ENCODE results near the gene SEMA3E.

Gene SEMA3E

GRCh38 chr7:83337050-83337449, 311.9 kb downstream of the SEMA3E start:
- DNase-seq: no peak

- no peak for DNase-seq
Observed at GRCh38 chr7:83326223-83326622, 322.7 kb downstream of the SEMA3E start.

- DNase-seq: no peak
Observed at GRCh38 chr7:83325083-83325482, 323.9 kb downstream of the SEMA3E start.

GRCh38 chr7:83324596-83324995, 324.3 kb downstream of the SEMA3E start:
- no peak for DNase-seq

GRCh38 chr7:83321011-83321410, 327.9 kb downstream of the SEMA3E start:
- DNase-seq: no peak

DNA sequence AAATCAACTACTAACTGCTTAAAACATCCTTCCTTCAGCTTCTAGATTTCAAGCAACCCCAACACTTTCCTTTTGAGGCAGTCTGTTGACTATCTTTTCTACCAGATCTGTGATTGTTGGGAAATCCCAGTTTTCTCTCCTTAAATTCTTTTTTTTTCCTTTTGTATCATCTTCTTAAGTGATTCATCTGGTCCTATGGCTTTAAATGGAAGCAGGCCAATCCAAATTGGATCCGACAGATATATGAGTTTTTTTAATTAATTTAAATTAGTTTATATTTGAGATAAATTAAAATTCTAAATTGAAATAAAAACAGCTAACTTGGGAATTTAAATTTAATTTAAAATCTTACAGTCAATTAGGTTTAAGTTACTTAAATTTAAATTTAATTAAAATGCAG, 335.0 kb downstream of the SEMA3E start:
- no peak for DNase-seq
